HCT116 (cell line): Measurements from ENCODE around the gene SLC18A2. TPM values are rescaled to one million over a fixed set of nuclear protein-coding genes. Genes with fewer than 3 reads are reported as not detected.

Source experiments
- ATAC-seq: fragments of 200-7000 bp; cut with Tn5 transposase; 2 replicates; pipeline ENCODE4 v1.9.1; 2020; ENCODE audit warnings: mild to moderate bottlenecking, moderate library complexity
- BruUV-seq: library from RNA; stranded (reverse); fragments of 400-500 nt; replicated peaks from 2 replicates; lab custom pipeline; 2021; lab: Mats Ljungman, UMichigan
- CTCF ChIA-PET: fragments of 300-600 bp; sonication (Branson Sonifier 250); formaldehyde crosslinking; loops from one replicate; lab custom pipeline; 2021; ENCODE audit warnings: antibody characterized with exemption; lab: Charles Lee
- POLR2A ChIA-PET: fragments of 300-600, 350-600 bp; sonication (Branson Sonifier 250); formaldehyde crosslinking; loops from one replicate; lab custom pipeline; 2021; ENCODE audit warnings: antibody characterized with exemption; lab: Charles Lee
- RAD21 ChIA-PET, 2 experiments: fragments of 300-600 bp; sonication (Branson Sonifier 250); formaldehyde crosslinking; loops; one replicate each; lab custom pipeline; 2023; ENCODE audit warnings: low total read pairs in 2 of 2; ENCODE audit not compliant: uncharacterized antibody in 2 of 2, unreplicated experiment in 2 of 2, low non-redundant PET in 1 of 2; lab: Charles Lee
- DNase-seq: peaks from one replicate; pipeline ENCODE4 v3.0.0-alpha.2; 2010; ENCODE audit warnings: low read depth, low spot score
- H2AFZ ChIP-seq: fragments of 200-600 bp; shearing (Covaris generic), sonication (generic); 2 replicates; pipeline ENCODE4 v1.6.1; 2017; ENCODE audit warnings: low read depth, mixed run types, mixed read lengths, antibody characterized with exemption, low read length; ENCODE audit not compliant: poor library complexity, severe bottlenecking
- H3K27ac ChIP-seq: 2 replicates; pipeline ENCODE4 v1.5.1; 2012; ENCODE audit warnings: low read depth, low read length
- H3K27me3 ChIP-seq: fragments of 200-600 bp; sonication (generic); 2 replicates; pipeline ENCODE4 v1.6.1; 2016; ENCODE audit warnings: mixed run types, low read length, mixed read lengths; ENCODE audit not compliant: insufficient read depth
- H3K36me3 ChIP-seq, 2 experiments: fragments of 200-500 bp in 1 of 2; fragments of 200-600 bp in 1 of 2; sonication (Bioruptor generic) in 1 of 2; sonication (generic) in 1 of 2; 2 replicates each; pipeline versions ENCODE4 v1.5.1 to v1.6.1; 2014 to 2016; ENCODE audit warnings: low read length in 2 of 2, inconsistent platforms in 1 of 2, mixed read lengths in 1 of 2, mixed run types in 1 of 2; ENCODE audit not compliant: insufficient read depth in 2 of 2, control insufficient read depth in 1 of 2
- H3K4me1 ChIP-seq, 2 experiments: fragments of 200-600 bp in 1 of 2; sonication (generic) in 1 of 2; 2 replicates each; pipeline versions ENCODE4 v1.5.1 to v1.6.1; 2012 to 2017; ENCODE audit warnings: low read length in 2 of 2, inconsistent platforms in 1 of 2, mild to moderate bottlenecking in 1 of 2, mixed read lengths in 1 of 2, mixed run types in 1 of 2, moderate library complexity in 1 of 2; ENCODE audit not compliant: insufficient read depth in 2 of 2, control insufficient read depth in 1 of 2
- H3K4me2 ChIP-seq: fragments of 200-600 bp; sonication (generic); 2 replicates; pipeline ENCODE4 v1.6.1; 2017; ENCODE audit warnings: mixed run types, low read length, mixed read lengths
- H3K4me3 ChIP-seq, 2 experiments: fragments of 200-600 bp in 1 of 2; sonication (generic) in 1 of 2; replicated peaks in 1 of 2; 2 replicates each; pipeline ENCODE4 v1.5.1; 2011 to 2016; ENCODE audit warnings: low read length in 2 of 2, control low read depth in 1 of 2, low read depth in 1 of 2, mild to moderate bottlenecking in 1 of 2, mixed read lengths in 1 of 2, mixed run types in 1 of 2
- H3K79me2 ChIP-seq: fragments of 200-600 bp; sonication (generic); 2 replicates; pipeline ENCODE4 v1.6.1; 2017; ENCODE audit warnings: mild to moderate bottlenecking, mixed run types, low read length, moderate library complexity, mixed read lengths; ENCODE audit not compliant: insufficient read depth
- H3K9ac ChIP-seq: fragments of 200-600 bp; sonication (generic); 2 replicates; pipeline ENCODE4 v1.6.1; 2016; ENCODE audit warnings: low read length, mixed read lengths
- H3K9me2 ChIP-seq: fragments of 200-600 bp; sonication (generic), shearing (Covaris generic); 2 replicates; pipeline ENCODE4 v1.6.1; 2017; ENCODE audit warnings: mixed run types, mild to moderate bottlenecking, moderate library complexity; ENCODE audit not compliant: insufficient read depth
- H3K9me3 ChIP-seq, 2 experiments: fragments of 200-500 bp in 1 of 2; fragments of 200-600 bp in 1 of 2; sonication (Bioruptor generic) in 1 of 2; sonication (generic) in 1 of 2; 2 replicates each; pipeline ENCODE4 v1.6.1; 2014 to 2017; ENCODE audit warnings: low read length in 2 of 2, mixed read lengths in 2 of 2, inconsistent platforms in 1 of 2, low read depth in 1 of 2, mild to moderate bottlenecking in 1 of 2, mixed run types in 1 of 2, moderate library complexity in 1 of 2; ENCODE audit not compliant: control insufficient read depth in 1 of 2, insufficient read depth in 1 of 2
- H4K20me1 ChIP-seq: fragments of 200-600 bp; sonication (generic), shearing (Covaris generic); 2 replicates; pipeline ENCODE4 v1.6.1; 2017; ENCODE audit warnings: mixed run types, mild to moderate bottlenecking, moderate library complexity; ENCODE audit not compliant: insufficient read depth
- SP1 ChIP-seq: IDR thresholded peaks from 2 replicates; pipeline ENCODE4 v1.6.1; 2012; ENCODE audit warnings: low read depth
- ZFX ChIP-seq: fragments of 450-650 bp; IDR thresholded peaks from 2 replicates; pipeline ENCODE4 v1.6.1; 2017
- intact Hi-C: fragments of 100-400 bp; cut with micrococcal nuclease; formaldehyde crosslinking; loops from 2 replicates; pipeline ENCODE4 v1.10.0; 2022
- total RNA-seq: library from RNA; stranded (reverse); gene quantifications from one replicate; pipeline ENCODE4 v1.2.1, GENCODE V29; 2021; ENCODE audit not compliant: unreplicated experiment
- TF ChIP-seq, protein P1 (sequence below): IDR thresholded peaks from 2 replicates; pipeline ENCODE4 v1.6.1; 2012; ENCODE audit warnings: low read depth

The SLC18A2 gene
- total RNA-seq, 1 experiment from 2014 or later = not detected

DNA sequence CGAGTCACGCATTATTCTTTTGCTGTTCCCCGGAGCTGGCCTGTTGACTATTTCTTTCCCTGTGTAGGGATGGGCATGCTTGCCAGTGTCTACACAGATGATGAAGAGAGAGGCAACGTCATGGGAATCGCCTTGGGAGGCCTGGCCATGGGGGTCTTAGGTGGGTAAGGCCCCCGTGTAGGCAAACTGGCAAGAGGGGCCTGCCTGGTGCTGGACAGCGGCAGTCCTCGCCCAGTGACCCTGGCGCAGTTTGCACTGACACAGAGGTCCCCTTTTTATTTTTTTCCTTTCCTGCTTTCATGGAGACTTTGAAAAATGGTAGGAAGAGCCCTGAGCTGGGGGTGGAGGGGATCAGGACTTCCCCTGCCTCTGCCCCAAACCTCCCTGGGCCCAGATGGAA is 13.4 kb downstream of the SLC18A2 start:
- H3K4me1 ChIP-seq = no peaks in the 10 kb centered on the region
- no peaks in the 10 kb centered on the region for H3K9me2 ChIP-seq
- ATAC-seq (no peak), DNase-seq (no peak)
- H3K36me3 ChIP-seq = no peaks in the 10 kb centered on the region
- CTCF ChIA-PET = no interaction called here
- no peak overlapping the region for H3K4me3 ChIP-seq
- POLR2A ChIA-PET = no interaction called here
- H2AFZ ChIP-seq = no peak overlapping the region
- no peak overlapping the region for H3K9ac ChIP-seq
- intact Hi-C loops = no loop called here
- H3K79me2 ChIP-seq = no peaks in the 10 kb centered on the region
- no peaks in the 10 kb centered on the region for H4K20me1 ChIP-seq
- BruUV-seq = no TSS peak
- no peak overlapping the region for H3K27ac ChIP-seq
- H3K9me3 ChIP-seq = no peaks in the 10 kb centered on the region
- no peak for TF ChIP-seq ZFX
- TF ChIP-seq, protein P1, sequence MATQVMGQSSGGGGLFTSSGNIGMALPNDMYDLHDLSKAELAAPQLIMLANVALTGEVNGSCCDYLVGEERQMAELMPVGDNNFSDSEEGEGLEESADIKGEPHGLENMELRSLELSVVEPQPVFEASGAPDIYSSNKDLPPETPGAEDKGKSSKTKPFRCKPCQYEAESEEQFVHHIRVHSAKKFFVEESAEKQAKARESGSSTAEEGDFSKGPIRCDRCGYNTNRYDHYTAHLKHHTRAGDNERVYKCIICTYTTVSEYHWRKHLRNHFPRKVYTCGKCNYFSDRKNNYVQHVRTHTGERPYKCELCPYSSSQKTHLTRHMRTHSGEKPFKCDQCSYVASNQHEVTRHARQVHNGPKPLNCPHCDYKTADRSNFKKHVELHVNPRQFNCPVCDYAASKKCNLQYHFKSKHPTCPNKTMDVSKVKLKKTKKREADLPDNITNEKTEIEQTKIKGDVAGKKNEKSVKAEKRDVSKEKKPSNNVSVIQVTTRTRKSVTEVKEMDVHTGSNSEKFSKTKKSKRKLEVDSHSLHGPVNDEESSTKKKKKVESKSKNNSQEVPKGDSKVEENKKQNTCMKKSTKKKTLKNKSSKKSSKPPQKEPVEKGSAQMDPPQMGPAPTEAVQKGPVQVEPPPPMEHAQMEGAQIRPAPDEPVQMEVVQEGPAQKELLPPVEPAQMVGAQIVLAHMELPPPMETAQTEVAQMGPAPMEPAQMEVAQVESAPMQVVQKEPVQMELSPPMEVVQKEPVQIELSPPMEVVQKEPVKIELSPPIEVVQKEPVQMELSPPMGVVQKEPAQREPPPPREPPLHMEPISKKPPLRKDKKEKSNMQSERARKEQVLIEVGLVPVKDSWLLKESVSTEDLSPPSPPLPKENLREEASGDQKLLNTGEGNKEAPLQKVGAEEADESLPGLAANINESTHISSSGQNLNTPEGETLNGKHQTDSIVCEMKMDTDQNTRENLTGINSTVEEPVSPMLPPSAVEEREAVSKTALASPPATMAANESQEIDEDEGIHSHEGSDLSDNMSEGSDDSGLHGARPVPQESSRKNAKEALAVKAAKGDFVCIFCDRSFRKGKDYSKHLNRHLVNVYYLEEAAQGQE = peak; percentile 29
- RAD21 ChIA-PET = no interaction called here
- peaks cover 24% of the 10 kb centered on the region for H3K27me3 ChIP-seq
- H3K4me2 ChIP-seq = no peak overlapping the region

DNA sequence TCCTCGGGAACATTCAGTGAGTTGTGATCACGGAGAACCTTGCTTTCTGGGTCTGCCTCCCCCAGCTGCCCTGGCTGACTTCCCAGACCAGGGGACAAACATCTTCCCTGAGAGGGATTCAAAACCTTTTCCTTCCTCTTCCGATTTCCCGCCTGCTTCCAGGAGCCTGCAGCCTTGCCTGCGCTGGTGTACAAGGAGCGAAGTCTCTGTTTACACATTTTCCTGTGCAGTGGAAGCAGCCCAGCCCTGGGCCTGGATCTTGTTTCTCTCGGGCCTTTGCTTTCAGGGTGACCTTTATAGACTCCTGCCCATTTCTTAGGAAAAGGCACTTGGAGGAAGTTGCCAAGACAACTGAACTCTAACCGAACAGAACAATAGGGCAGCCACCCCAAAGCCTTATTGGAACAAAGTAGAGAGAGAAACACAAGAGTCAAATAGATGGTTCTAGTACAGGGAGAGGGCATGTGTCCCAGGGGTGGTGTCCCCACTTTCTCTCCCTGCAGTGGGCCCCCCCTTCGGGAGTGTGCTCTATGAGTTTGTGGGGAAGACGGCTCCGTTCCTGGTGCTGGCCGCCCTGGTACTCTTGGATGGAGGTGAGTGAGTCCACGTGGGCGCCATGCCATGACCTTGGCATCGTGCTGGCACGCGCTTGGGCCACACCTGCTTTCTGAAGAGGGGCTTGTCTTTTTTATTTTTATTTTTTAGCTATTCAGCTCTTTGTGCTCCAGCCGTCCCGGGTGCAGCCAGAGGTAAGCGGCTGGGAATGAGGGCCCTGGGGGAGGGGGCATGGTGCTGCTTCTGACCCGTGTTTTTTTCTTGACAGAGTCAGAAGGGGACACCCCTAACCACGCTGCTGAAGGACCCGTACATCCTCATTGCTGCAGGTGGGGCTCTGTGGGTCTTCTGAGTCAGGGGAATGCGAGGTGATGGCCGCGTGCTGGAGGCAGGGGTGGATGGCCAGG is 14.1 kb downstream of the SLC18A2 start:
- Histone ChIP-seq H3K9ac (no peak overlapping the region), H3K27me3 (peaks cover 29% of the 10 kb centered on the region), H2AFZ (no peak overlapping the region), H3K27ac (no peak overlapping the region), H3K36me3 (no peaks in the 10 kb centered on the region), H3K4me1 (no peaks in the 10 kb centered on the region), H3K4me2 (no peak overlapping the region), H4K20me1 (no peaks in the 10 kb centered on the region), H3K79me2 (no peaks in the 10 kb centered on the region), H3K4me3 (no peak overlapping the region), H3K9me2 (no peaks in the 10 kb centered on the region), H3K9me3 (no peaks in the 10 kb centered on the region)
- ChIA-PET CTCF (no interaction called here), POLR2A (no interaction called here), RAD21 (no interaction called here)
- BruUV-seq = no TSS peak
- TF ChIP-seq, protein P1 = no peak
- no peak for TF ChIP-seq SP1
- intact Hi-C loops = no loop called here
- ATAC-seq = no peak
- no peak for DNase-seq
